Activated CD8-positive, alpha-beta T cell treated with anti-CD3 and anti-CD28 coated beads, Interleukin-2, amount 10 ng/mL, durations not matched to agents 7 days and 5 days (primary cell): ENCODE data around the gene VEGFC. TPM values are rescaled to one million over a fixed set of nuclear protein-coding genes. Genes with fewer than 3 reads are reported as not detected.

Source experiments
- ATAC-seq: fragments of 150-1000 bp; cut with Tn5 transposase; one replicate; pipeline ENCODE4 v1.10.0; 2021; ENCODE audit warnings: moderate library complexity
- CTCF ChIA-PET: fragments of 350-600 bp; sonication (Branson Sonifier 250); formaldehyde crosslinking; loops from one replicate; lab custom pipeline; 2021; ENCODE audit warnings: antibody characterized with exemption; lab: Charles Lee
- POLR2A ChIA-PET: fragments of 350-600 bp; sonication (Branson Sonifier 250); formaldehyde crosslinking; loops from one replicate; lab custom pipeline; 2021; ENCODE audit warnings: antibody characterized with exemption; lab: Charles Lee
- DNase-seq: peaks from one replicate; pipeline ENCODE4 v3.0.0-alpha.2; 2020
- H3K27ac Mint-ChIP-seq: one replicate; pipeline ENCODE4 v1.8.0; 2021; ENCODE audit warnings: mild to moderate bottlenecking, mixed read lengths
- H3K27me3 Mint-ChIP-seq: one replicate; pipeline ENCODE4 v1.8.0; 2021; ENCODE audit warnings: low read depth, mixed read lengths
- H3K36me3 Mint-ChIP-seq: one replicate; pipeline ENCODE4 v1.8.0; 2021; ENCODE audit warnings: low read depth, mixed read lengths
- H3K4me1 Mint-ChIP-seq: one replicate; pipeline ENCODE4 v1.8.0; 2021; ENCODE audit warnings: low read depth, mixed read lengths
- H3K4me3 Mint-ChIP-seq: one replicate; pipeline ENCODE4 v1.8.0; 2021; ENCODE audit warnings: mild to moderate bottlenecking, mixed read lengths
- H3K9me3 Mint-ChIP-seq: one replicate; pipeline ENCODE4 v1.8.0; 2022; ENCODE audit warnings: mixed read lengths; ENCODE audit not compliant: insufficient read depth
- total RNA-seq, 2 experiments: library from RNA; stranded (reverse); gene quantifications; one replicate each; pipeline ENCODE4 v1.2.3, GENCODE V29; 2021

The VEGFC gene
- total RNA-seq, 2 experiments from 2014 or later, result not detected

- CTCF ChIA-PET, result interaction anchor here (1.7 kb wide), 1 partner anchor 11 kb away, joined by 4 read pairs; no protein-coding TSS in a partner anchor
- H3K4me1 Mint-ChIP-seq, result no peaks in the 10 kb centered on the region
- DNase-seq, result no peak
Measured at GRCh38 chr4:176755001-176755400, 37.7 kb downstream of the VEGFC start.

GRCh38 chr4:176753049-176753448 is 39.7 kb downstream of the VEGFC start:
- ChIA-PET POLR2A (no interaction called here), CTCF (no interaction called here)
- Mint-ChIP-seq H3K36me3 (no peaks in the 10 kb centered on the region), H3K9me3 (no peaks in the 10 kb centered on the region), H3K4me1 (no peaks in the 10 kb centered on the region), H3K27ac (no peak overlapping the region), H3K27me3 (no peaks in the 10 kb centered on the region), H3K4me3 (no peak overlapping the region)
- no peak for DNase-seq
- ATAC-seq, result no peak

More at GRCh38 chr4:176755001-176755400, 37.7 kb downstream of the VEGFC start:
- no peaks in the 10 kb centered on the region for H3K27me3 Mint-ChIP-seq
- ATAC-seq, result no peak
- no peak overlapping the region for H3K27ac Mint-ChIP-seq
- no peaks in the 10 kb centered on the region for H3K36me3 Mint-ChIP-seq
- no peaks in the 10 kb centered on the region for H3K9me3 Mint-ChIP-seq
- POLR2A ChIA-PET, result no interaction called here
- no peak overlapping the region for H3K4me3 Mint-ChIP-seq

DNA sequence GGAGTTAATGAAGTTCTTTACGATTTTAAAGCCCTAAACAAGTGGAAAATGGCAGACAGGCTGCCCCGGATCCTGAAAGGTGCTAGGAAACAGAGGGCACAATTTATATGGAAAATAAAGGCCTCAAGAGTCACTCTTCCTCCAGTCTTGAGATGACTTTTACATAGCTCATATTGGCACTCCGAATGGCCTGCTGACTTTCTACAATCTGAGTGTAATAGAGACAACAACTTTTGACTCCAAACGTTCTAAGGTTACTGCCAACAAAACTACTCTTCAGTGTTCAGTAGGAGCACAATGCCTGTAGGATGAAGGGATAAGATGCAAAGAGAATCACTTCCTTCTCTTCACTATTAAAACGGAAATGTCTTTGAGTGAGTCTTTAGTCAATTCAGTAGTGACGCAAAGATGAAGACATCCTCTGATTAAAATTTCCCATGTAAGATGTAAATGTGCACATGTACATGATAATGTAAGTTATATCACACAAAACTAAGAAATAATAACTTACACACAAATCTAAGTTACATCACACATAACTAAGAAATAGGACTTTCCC is 40.5 kb downstream of the VEGFC start:
- CTCF ChIA-PET, result no interaction called here
- ATAC-seq, result no peak

GRCh38 chr4:176751061-176751460 is 41.7 kb downstream of the VEGFC start:
- H3K4me3 Mint-ChIP-seq, result no peak overlapping the region
- POLR2A ChIA-PET, result no interaction called here
- no peaks in the 10 kb centered on the region for H3K4me1 Mint-ChIP-seq
- no peaks in the 10 kb centered on the region for H3K27me3 Mint-ChIP-seq
- H3K36me3 Mint-ChIP-seq, result no peaks in the 10 kb centered on the region
- DNase-seq, result no peak
- CTCF ChIA-PET, result no interaction called here
- no peak overlapping the region for H3K27ac Mint-ChIP-seq
- ATAC-seq, result no peak
- H3K9me3 Mint-ChIP-seq, result no peaks in the 10 kb centered on the region

More for the DNA sequence above, 40.5 kb downstream of the VEGFC start:
- H3K27me3 Mint-ChIP-seq, result no peaks in the 10 kb centered on the region
- no peaks in the 10 kb centered on the region for H3K36me3 Mint-ChIP-seq
- POLR2A ChIA-PET, result no interaction called here
- no peaks in the 10 kb centered on the region for H3K4me1 Mint-ChIP-seq
- no peak for DNase-seq
- H3K27ac Mint-ChIP-seq, result no peak overlapping the region
- H3K4me3 Mint-ChIP-seq, result no peak overlapping the region
- no peaks in the 10 kb centered on the region for H3K9me3 Mint-ChIP-seq

GRCh38 chr4:176746846-176747245 is 45.9 kb downstream of the VEGFC start:
- Mint-ChIP-seq H3K9me3 (no peaks in the 10 kb centered on the region), H3K4me3 (no peak overlapping the region), H3K36me3 (no peaks in the 10 kb centered on the region), H3K4me1 (no peaks in the 10 kb centered on the region), H3K27me3 (no peaks in the 10 kb centered on the region), H3K27ac (no peak overlapping the region)
- POLR2A ChIA-PET, result no interaction called here
- ATAC-seq, result no peak
- DNase-seq, result no peak
- CTCF ChIA-PET, result no interaction called here

GRCh38 chr4:176745902-176746301 is 46.8 kb downstream of the VEGFC start:
- ChIA-PET CTCF (no interaction called here), POLR2A (no interaction called here)
- Mint-ChIP-seq H3K4me1 (no peaks in the 10 kb centered on the region), H3K36me3 (no peaks in the 10 kb centered on the region), H3K27me3 (no peaks in the 10 kb centered on the region), H3K4me3 (no peak overlapping the region), H3K9me3 (no peaks in the 10 kb centered on the region), H3K27ac (no peak overlapping the region)
- no peak for DNase-seq
- ATAC-seq, result no peak

DNA sequence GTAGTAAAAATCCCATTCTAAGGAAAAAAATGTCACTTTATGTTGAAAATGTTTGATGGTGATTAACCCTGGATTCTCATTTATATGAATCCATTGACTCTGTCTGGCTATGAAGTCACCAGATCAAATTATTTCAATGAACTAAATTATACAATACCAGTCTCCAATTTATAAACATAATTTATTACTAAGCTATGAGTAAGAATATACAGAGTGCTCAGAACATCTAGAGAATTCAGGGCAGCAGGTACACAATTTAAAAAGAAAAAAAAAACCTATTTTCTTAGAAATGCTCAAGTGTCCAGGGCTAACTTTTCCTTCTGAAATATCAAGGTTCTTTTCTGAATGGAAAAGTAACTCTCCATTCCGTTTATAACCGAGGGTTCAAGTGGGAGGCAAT is 48.6 kb downstream of the VEGFC start:
- no peak for ATAC-seq
- H3K27ac Mint-ChIP-seq, result no peak overlapping the region
- H3K27me3 Mint-ChIP-seq, result no peaks in the 10 kb centered on the region
- ChIA-PET CTCF (no interaction called here), POLR2A (no interaction called here)
- H3K4me1 Mint-ChIP-seq, result no peaks in the 10 kb centered on the region
- H3K4me3 Mint-ChIP-seq, result no peak overlapping the region
- no peaks in the 10 kb centered on the region for H3K9me3 Mint-ChIP-seq
- no peaks in the 10 kb centered on the region for H3K36me3 Mint-ChIP-seq
- DNase-seq, result no peak

GRCh38 chr4:176742211-176742610 is 50.5 kb downstream of the VEGFC start:
- DNase-seq (no peak), ATAC-seq (no peak)
- Mint-ChIP-seq H3K9me3 (no peaks in the 10 kb centered on the region), H3K4me3 (no peak overlapping the region), H3K27ac (no peak overlapping the region), H3K27me3 (no peaks in the 10 kb centered on the region), H3K4me1 (no peaks in the 10 kb centered on the region), H3K36me3 (no peaks in the 10 kb centered on the region)
- ChIA-PET POLR2A (no interaction called here), CTCF (no interaction called here)

DNA sequence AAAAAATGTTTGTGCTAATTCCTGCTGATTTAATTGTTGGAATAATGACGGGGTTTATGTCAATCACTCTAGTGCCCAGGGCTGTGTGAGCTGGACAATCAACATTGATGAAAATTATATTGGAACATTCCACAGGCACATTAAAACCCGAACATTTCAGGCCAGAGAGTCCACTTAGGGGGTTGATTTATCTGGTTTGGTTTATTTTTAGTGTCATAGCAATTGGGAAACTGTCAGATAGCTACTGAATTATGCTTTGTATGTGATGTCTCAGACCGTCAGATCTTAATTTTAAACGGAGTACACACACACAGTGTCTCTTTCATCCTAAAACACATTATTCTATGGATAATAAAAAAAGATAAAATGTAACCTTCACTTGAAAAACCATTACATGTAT is 51.5 kb downstream of the VEGFC start:
- Mint-ChIP-seq H3K9me3 (no peaks in the 10 kb centered on the region), H3K27ac (no peak overlapping the region), H3K4me3 (no peak overlapping the region), H3K27me3 (no peaks in the 10 kb centered on the region), H3K36me3 (no peaks in the 10 kb centered on the region), H3K4me1 (no peaks in the 10 kb centered on the region)
- no peak for ATAC-seq
- DNase-seq, result no peak
- ChIA-PET POLR2A (no interaction called here), CTCF (no interaction called here)

DNA sequence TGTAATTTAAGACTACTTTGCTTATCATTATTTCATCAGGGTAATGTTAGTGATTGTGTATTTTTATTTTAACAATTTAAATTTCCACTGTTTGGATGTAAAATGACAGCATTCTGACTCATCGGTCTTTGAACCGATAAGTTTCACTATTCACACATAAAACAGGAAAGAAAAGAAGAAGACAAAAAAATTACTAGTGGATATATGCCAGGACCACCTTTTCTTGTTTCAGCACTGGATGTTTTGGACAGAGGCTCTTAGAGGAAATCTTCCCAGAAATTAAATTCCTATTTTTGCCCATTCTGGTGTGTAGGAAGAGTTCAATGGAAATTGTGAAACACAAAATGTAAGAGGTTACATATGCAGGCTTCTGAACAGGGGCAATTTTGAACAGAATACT is 57.4 kb downstream of the VEGFC start:
- no peaks in the 10 kb centered on the region for H3K27me3 Mint-ChIP-seq
- H3K9me3 Mint-ChIP-seq, result no peaks in the 10 kb centered on the region
- no peak overlapping the region for H3K4me3 Mint-ChIP-seq
- DNase-seq (no peak), ATAC-seq (no peak)
- ChIA-PET CTCF (no interaction called here), POLR2A (no interaction called here)
- no peaks in the 10 kb centered on the region for H3K4me1 Mint-ChIP-seq
- H3K36me3 Mint-ChIP-seq, result no peaks in the 10 kb centered on the region
- H3K27ac Mint-ChIP-seq, result no peak overlapping the region

DNA sequence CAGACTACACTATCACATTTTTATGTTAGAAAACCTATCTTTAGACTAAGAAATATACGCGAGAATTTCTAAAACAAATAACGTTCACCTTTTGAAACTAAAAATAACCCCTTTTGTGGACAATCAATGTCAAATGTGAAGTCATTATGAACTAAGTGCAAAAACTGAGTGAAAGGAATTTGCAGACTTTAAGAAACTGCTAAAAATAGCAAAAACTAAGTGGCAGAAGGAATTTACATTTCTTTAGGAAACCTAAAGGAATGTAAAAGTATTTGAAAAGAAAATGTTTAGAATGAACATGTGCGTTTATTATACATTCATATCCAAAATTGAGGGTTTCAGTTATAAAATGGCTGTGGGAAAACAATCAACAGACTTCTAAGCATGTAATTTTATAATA is 58.3 kb downstream of the VEGFC start:
- Mint-ChIP-seq H3K9me3 (no peaks in the 10 kb centered on the region), H3K27ac (no peak overlapping the region), H3K4me1 (no peaks in the 10 kb centered on the region), H3K4me3 (no peak overlapping the region), H3K27me3 (no peaks in the 10 kb centered on the region), H3K36me3 (no peaks in the 10 kb centered on the region)
- ChIA-PET POLR2A (no interaction called here), CTCF (no interaction called here)
- ATAC-seq (no peak), DNase-seq (no peak)

DNA sequence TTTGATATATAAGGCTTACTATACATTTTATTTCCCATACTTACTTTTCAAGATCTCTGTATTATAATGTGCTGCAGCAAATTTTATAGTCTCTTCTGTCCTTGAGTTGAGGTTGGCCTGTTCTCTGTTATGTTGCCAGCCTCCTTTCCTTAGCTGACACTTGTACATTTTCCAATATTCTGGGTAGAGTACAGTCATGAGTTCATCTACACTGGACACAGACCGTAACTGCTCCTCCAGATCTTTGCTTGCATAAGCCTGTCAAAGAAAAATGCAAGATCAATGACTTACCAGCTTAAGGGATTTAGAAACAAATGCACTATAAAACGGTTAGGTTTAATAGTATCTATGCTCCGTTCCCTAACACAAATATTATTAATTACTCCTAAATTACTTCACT is 63.2 kb downstream of the VEGFC start:
- ChIA-PET CTCF (no interaction called here), POLR2A (no interaction called here)
- Mint-ChIP-seq H3K4me3 (no peak overlapping the region), H3K27ac (no peak overlapping the region), H3K36me3 (no peaks in the 10 kb centered on the region), H3K27me3 (no peaks in the 10 kb centered on the region), H3K4me1 (no peaks in the 10 kb centered on the region), H3K9me3 (no peaks in the 10 kb centered on the region)
- ATAC-seq (no peak), DNase-seq (no peak)

DNA sequence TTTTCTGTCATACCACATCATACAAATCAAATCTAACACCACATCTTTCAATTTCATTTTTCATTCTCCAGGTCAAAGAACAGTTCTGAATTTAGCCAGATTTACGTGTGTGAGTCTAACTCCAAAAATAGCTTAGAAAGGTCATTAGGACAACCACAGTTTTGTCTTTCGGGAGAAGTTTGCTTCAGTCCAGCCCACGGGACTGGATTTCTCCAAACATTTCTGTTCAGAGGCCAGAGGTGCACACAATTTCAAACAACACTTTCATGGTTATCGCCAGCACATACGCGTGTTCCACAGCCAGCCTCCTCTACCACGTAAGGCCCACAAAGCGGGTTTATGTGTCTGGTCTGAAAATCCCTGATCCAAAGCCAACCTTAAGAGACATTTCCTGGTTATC is 65.9 kb downstream of the VEGFC start:
- ChIA-PET POLR2A (no interaction called here), CTCF (no interaction called here)
- Mint-ChIP-seq H3K9me3 (no peaks in the 10 kb centered on the region), H3K4me1 (no peaks in the 10 kb centered on the region), H3K4me3 (no peak overlapping the region), H3K27me3 (no peaks in the 10 kb centered on the region), H3K36me3 (no peaks in the 10 kb centered on the region), H3K27ac (no peak overlapping the region)
- ATAC-seq (no peak), DNase-seq (no peak)
